HG03159 (cell line): ENCODE measurements around the gene ZBTB16.

Experiments used
- ATAC-seq: cut with Tn5 transposase; IDR thresholded peaks from one replicate; pipeline ENCODE4 v1.9.1; 2021; ENCODE audit warnings: mild to moderate bottlenecking, moderate library complexity; ENCODE audit not compliant: unreplicated experiment

ZBTB16 gene

GRCh38 chr11:114081641-114082414 is 22.3 kb downstream of the ZBTB16 start:
- ATAC-seq, result no peak

DNA sequence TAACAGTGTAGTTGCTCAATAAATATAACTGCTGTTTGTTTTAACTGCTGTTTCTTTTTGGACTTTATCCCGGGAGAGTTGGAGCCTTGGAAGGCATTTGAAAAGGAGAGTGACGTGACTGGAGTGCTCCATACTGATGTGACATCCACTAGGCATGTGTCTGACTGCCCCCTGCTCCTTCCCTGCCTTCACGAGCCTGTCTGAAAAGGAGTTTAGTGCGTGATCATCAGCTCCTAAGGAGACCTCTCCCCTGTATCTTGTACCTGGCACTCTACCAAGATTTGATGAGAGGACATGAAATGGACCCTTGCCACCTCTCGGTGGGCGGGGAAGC is 22.9 kb downstream of the ZBTB16 start:
- no peak for ATAC-seq

GRCh38 chr11:114082767-114083181 is 23.3 kb downstream of the ZBTB16 start:
- no peak for ATAC-seq

DNA sequence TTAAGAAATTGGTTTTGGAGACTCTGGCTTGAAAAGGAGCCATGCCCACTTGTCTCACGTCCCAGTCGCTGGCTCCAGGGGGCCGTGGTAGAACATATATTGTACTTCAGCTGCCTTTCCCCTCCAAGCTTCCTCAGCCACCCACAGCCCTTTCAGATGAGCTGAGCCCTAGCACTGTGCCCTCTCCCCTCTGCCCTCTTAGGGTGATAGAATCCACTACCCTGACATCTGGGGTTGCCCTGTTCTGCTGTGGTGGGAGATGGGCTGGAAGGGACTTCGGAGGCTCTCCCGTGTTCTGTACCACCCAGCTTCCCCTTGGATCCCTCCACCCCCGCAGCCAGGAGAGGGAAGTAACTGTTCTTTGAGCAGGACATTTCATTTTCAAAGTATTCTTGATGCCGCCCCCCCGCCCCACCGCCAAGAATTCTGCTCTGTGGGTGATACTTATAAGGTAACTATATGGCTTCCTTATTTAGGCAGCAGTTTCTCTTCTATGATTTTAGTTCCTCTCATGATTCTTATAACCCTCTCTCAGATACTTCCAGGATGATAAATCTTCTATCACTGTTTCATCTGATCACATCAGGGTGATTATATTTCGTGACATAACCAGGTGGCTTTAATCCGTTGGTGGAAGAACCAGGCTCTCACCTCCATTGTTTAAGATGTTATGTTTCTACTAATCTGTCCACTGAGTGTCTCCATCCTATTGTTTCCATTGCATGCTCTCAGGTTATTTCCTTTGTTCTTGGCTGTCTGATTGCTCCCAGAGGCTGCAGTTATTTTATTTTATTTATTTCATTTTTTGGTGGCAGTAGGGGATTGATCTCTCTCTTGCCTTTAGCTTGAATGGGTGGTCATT is 24.1 kb downstream of the ZBTB16 start:
- ATAC-seq, result no peak

DNA sequence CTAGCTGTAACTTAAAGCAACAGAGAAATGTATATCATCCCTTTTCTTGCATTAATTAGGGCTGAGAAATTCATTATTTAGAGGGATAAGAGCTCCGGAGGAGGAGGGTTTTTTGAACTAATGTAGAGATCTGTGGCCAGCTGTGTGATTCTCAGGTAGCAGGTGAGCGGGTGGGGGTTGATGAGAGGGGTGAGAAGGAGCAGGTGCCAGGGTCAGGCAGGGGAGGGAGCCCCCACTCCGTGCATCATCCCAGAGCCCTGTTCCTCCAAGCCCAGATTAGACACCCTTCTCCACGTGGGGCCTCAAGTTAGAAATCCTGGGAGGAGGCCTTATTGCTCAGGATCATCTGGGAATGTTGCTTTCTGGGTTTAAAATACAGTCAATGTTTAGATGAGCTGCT is 24.9 kb downstream of the ZBTB16 start:
- ATAC-seq, result no peak

DNA sequence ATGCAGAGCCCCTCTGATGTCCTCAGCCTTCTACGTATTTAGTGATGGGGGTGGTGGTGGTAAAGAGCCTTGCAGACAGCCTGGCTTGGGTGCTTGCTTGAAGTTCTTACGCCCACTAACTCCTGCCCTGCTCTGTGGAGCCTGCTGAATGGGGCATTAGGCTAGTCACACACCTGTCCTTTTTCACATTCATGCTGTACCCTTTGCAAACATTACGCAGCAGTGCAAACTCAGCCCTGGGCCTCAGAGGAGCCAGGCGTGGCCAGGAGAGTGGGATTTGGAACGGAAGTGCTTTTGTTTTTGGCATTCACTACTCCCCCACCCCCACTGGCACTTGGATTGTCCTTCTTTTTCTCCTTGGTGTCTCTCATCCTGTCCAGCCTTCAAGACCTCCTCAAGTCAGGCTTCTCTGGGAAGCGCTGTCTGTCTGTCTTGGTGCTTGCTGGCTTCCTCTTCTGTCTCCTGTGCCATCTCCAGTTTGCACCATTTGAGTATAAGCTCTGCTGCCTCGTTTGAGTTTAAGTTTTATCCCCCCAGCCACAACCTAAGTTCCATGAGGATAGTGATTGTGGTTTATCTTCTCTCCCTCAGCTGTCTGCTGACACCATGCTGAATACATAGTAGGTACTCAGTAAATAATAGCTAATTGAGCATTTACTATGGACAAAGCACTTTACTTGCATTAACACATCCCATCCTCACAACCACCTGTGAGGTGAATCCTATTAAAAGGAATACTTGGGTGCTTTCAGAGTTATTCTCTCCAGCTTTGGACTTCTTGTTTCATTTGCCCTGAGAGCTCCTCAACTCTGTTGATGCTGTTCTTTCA is 26.7 kb downstream of the ZBTB16 start:
- ATAC-seq, result no peak

DNA sequence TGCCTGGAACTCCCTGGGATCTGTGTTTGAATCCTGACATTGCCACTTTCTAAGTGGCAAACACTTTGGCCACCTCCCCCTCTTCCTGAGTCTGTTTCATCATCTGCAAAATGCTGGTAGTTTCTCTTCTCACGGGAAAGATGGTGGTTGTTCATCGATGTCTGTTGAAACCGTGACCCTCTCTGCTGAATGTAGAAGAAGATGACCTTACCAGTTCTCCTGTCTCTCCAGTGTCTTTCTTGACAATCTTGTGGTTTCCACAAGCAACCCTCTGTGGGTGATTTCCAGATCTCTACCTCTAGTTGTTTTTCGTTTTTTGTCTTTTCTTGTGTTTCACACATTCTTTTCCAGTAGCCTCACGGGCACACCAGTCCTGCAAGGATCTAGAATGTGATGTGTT is 27.5 kb downstream of the ZBTB16 start:
- ATAC-seq, result no peak

- no peak for ATAC-seq
Observed at GRCh38 chr11:114088216-114088615, 28.7 kb downstream of the ZBTB16 start.

DNA sequence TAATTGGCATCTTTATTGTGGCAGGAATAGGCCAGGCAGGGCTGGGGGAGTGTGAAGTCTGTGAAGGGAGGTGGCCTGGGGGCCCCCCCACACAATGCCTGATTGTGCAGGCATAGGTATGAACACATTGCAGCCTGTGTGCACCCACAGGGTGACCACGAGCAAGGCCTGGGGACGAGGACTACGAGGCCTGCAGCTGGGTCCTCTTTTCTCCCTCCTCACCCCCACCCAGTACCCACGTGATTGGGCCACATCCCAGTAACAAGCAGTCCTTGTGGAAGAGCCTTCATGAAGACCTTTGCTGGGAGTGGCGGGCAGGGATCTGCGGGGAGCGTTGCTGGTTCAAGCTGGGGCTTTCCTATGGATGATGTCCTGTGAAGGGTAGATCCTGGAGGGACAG is 29.3 kb downstream of the ZBTB16 start:
- no peak for ATAC-seq

DNA sequence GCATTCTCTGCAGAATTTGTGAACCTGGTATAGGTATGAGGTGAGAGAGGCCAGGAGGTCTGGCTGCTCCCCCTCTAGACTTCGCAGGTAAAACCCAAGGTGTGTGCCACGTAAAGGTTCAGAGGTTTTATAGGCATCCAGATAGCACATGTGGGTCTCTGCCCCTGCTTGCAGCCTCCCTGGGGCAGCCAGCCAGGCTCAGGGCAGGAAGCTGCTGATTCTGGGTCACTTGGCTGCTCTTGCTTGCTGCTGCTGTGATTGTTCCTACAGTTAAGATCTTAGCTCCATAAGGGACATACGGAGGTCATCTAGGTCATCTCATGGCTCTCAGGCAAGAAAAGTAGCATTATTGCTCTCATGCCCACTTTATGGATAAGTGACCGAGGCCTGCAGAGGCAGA is 30.2 kb downstream of the ZBTB16 start:
- no peak for ATAC-seq

DNA sequence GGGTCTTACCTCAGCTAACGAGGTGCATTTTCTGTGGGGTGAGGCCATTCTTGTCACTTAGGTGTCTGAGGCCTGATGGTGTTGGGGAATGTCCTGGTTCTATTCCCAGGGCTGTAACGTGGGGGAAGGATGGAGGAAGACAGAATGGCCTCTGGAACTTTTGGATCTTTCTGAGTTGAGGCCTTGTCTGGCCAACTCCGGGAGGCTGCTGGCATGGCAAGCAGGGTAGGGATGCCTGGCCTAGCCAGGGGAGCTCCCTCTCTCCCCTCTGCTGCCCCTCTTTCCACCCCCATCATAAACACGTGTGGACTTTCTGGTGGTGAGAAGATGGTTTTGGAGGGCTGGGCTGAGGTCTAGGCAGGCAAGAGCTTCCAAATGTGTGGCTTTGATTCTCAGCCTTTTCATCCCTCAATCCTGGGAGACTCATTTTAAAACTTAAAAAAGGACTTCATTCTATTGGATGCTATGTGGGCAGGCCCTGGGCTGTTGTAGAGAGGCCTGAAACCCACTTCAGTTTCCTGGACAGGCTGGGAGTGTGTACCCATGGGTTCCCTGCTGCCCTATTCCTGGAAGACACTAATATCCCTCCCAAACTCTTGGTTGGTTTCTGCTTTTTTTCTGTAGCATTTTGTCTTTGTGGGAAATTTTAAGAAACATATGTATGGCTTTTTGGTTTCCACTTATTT is 30.9 kb downstream of the ZBTB16 start:
- ATAC-seq, result no peak

DNA sequence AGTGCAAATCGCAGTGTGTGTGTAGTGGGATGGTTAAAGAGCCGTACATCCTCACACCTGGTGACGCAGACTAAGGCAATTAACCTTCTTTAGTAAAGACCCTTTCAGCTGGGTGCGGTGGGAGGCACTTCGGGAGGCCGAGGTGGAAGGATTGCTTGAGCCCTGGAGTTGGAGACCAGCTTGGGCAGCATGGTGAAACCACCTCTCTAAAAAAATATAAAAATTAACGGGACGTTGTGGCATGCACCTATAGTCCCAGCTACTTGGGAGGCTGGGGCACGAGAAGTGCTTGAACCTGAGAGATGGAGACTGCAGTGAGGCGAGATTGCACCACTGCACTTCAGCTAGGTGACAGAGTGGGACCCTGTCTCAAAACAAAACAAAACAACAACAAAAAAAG is 31.5 kb downstream of the ZBTB16 start:
- no peak for ATAC-seq

GRCh38 chr11:114091516-114092397 is 32.2 kb downstream of the ZBTB16 start:
- no peak for ATAC-seq

DNA sequence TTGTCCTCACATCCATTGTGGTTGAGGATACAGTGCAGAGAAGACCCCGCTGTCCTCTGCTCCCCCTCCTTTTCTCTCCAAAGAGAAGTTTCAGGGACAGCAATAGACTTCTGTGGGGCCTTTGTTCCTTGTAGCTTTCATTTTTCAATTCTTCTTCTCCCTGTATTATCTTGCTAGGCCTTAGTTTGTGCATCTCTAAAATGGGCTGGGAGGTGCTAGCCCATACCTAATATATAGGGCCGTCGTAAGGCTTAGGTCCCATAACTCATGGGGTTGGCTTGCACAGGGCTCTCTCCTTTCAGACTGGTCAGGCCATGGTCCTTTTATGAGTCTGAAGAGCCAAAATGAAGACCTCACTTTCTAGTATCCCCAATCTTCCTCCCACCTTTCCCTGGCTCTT is 33.0 kb downstream of the ZBTB16 start:
- no peak for ATAC-seq

DNA sequence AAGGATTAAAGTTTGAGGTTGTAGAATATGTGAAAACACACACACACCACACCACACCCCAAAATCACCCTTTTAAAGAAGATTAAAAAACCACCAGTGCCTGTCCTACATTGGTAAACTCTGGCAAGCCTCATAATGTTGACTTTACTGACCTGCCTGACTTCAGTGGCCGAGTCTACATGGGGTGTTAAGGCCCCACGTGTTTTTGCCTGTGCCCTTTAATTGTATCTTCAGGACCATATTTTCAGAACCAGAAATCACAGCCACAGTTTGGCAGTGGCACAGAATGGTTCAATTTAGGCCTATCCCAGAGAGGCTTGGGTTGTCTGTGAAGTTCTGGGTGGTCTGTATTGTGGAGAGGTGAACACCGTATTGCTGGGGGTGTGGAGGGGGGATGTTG is 33.4 kb downstream of the ZBTB16 start:
- no peak for ATAC-seq

DNA sequence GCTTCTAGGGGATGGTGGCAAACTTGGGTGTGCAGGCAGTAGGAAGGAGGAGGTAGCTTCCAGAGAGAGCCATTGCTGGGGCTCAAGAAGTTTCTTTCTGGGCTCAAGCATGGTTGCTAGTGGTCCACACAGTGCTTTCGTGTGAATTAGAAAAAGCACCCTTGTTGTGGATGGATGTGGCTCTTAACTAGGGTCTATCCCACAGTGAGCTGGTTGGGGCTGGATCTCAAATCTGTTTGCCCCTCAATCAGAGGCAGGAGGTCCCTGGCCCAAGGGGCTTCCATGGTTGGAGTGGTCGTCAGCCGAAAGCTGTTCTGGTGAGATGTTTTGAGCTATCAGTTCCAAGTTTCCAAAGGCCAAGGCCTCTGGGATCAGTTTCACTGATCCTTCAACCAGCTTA is 35.0 kb downstream of the ZBTB16 start:
- no peak for ATAC-seq

DNA sequence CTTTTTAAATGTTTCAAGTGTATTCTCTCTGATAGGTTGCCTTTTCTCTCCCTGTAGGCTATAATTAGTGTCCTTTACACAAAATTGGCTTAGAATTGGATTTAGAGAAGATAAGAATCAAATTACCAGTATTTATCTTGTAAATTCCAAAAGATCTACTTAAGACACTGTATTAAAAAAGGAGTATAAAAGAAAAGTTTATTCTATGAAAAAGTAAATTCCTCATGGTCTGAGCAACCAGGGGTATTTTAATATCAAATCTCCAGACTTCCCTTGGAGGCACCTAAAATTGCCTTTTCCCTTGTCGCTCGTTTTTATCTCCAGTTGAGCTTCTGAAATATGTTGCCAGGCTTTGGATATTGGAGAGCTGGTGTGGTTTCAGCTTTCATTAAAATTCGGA is 36.4 kb downstream of the ZBTB16 start:
- ATAC-seq, result no peak

DNA sequence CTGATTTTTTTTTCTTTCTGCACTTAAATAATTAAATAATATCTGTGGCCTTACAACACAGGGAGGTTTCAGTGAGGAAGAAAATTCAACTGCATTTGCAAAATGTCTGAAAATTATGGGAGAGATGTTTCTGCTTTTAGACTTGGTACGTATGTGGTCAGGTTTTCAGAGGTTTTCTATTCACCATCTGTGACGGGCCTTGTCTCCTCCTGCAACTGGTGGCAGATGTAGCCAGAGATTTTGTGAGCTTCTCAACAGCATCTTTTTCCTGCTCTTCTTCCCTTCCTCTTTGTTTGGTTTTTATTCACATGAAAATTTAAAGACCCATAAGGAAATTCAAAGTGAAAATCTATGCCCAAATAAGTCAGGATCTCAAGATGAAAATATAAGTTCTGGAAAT is 38.3 kb downstream of the ZBTB16 start:
- no peak for ATAC-seq

DNA sequence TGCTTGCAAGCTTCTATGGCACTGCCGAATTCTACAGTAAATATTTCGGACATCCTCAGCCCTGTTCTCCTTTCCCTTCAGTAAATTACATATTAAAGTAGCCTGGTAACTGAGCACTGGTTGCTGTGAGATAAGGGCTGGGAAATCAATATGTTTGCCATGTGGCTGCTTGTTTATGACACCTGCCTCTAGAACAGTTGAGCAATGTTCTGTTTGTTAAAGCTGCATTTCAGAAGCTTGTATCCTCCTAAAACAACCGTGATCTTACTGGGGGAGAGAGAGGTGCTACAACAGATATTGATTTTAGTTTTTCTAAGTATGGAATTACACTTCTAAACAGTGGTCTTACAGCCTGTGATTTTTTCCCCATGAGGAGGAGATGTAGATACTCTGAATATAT is 39.4 kb downstream of the ZBTB16 start:
- ATAC-seq, result no peak
